ENCODE results near the gene PRAMEF17.
"Not testable (repeated sequence)": the region's sequence is repeated elsewhere in the genome, so short reads cannot be mapped to it uniquely, and the experiment has no call there.

The PRAMEF17 gene

GRCh38 chr1:13380380-13380779, 9.1 kb upstream of the PRAMEF17 start:
- H3K27me3 ChIP-seq (ENCODE audit: control insufficient read depth, insufficient read depth, low read length), result not testable (repeated sequence)

DNA sequence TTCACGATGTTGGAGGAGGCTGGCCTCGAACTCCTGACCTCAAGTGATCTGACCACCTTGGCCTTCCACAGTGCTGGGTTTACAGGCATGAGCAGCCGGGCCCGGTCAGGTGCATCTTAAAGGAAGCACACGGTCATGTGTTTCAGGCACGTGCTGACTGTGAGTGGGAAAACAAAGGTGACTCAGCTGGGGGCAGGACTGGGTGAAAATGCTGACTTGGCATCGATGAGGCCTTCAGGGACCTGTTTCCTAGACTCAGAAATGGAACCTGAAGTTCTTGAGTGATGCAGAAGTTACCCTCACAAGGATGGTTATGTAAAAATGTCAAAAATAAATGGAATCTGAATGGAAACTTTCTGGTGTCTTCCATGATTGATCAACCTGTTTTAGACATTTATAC, 3.6 kb downstream of the PRAMEF17 start:
- H3K27ac ChIP-seq (ENCODE audit: low read depth, low read length); H3K27me3 ChIP-seq (ENCODE audit: control insufficient read depth, insufficient read depth, low read length); H3K9ac ChIP-seq (ENCODE audit: low read length); H3K36me3 ChIP-seq (ENCODE audit: control insufficient read depth, insufficient read depth, low read length); H3K4me3 ChIP-seq (ENCODE audit: low read depth, low read length); H3K4me1 ChIP-seq (ENCODE audit: control insufficient read depth, insufficient read depth, low read length): not testable (repeated sequence)
- peaks cover 33% of the 10 kb centered on the region; the same call in 1 of the 2 replicates for H3K9me3 ChIP-seq (ENCODE audit: control insufficient read depth, insufficient read depth, low read depth, low read length)

More at GRCh38 chr1:13380380-13380779, 9.1 kb upstream of the PRAMEF17 start:
- not testable (repeated sequence) for H3K4me1 ChIP-seq (ENCODE audit: control insufficient read depth, insufficient read depth, low read length); H3K36me3 ChIP-seq (ENCODE audit: control insufficient read depth, insufficient read depth, low read length); H3K9ac ChIP-seq (ENCODE audit: low read length); H3K9me3 ChIP-seq (ENCODE audit: control insufficient read depth, insufficient read depth, low read depth, low read length); H3K27ac ChIP-seq (ENCODE audit: low read depth, low read length); H3K4me3 ChIP-seq (ENCODE audit: low read depth, low read length)

- peaks cover 30% of the 10 kb centered on the region; the same call in 1 of the 2 replicates for H3K9me3 ChIP-seq (ENCODE audit: control insufficient read depth, insufficient read depth, low read depth, low read length)
- not testable (repeated sequence) for H3K9ac ChIP-seq (ENCODE audit: low read length)
These were observed 5.3 kb downstream of the PRAMEF17 start for GRCh38 chr1:13394761-13395160.

GRCh38 chr1:13395311-13395710, 5.9 kb downstream of the PRAMEF17 start:
- H3K36me3 ChIP-seq (ENCODE audit: control insufficient read depth, insufficient read depth, low read length); H3K27me3 ChIP-seq (ENCODE audit: control insufficient read depth, insufficient read depth, low read length); H3K9ac ChIP-seq (ENCODE audit: low read length); H3K27ac ChIP-seq (ENCODE audit: low read depth, low read length); H3K4me3 ChIP-seq (ENCODE audit: low read depth, low read length); H3K4me1 ChIP-seq (ENCODE audit: control insufficient read depth, insufficient read depth, low read length): not testable (repeated sequence)
- peaks cover 26% of the 10 kb centered on the region; the same call in 1 of the 2 replicates for H3K9me3 ChIP-seq (ENCODE audit: control insufficient read depth, insufficient read depth, low read depth, low read length)

More at GRCh38 chr1:13394761-13395160, 5.3 kb downstream of the PRAMEF17 start:
- not testable (repeated sequence) for H3K4me1 ChIP-seq (ENCODE audit: control insufficient read depth, insufficient read depth, low read length); H3K27ac ChIP-seq (ENCODE audit: low read depth, low read length); H3K4me3 ChIP-seq (ENCODE audit: low read depth, low read length); H3K27me3 ChIP-seq (ENCODE audit: control insufficient read depth, insufficient read depth, low read length); H3K36me3 ChIP-seq (ENCODE audit: control insufficient read depth, insufficient read depth, low read length)

DNA sequence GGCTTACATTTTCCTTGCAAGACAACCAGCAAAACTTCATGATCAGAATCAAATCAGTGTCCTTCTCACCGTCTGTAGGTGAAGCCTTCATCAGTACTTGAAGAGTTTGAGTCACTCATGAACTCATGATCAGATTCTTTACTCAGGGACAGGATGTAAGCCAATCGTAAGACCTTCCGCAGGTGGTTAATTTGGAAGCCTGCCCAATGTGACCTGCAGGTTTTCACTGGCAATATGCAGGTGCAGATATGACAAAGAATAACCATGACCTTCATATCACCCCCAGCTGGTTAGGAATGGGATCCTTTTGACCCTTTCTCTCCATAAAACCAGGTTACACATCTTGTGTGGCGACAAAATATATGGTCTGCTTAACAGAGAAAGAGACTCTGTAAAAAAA, 18.4 kb downstream of the PRAMEF17 start:
- no peaks in the 10 kb centered on the region for H3K4me1 ChIP-seq (ENCODE audit: control insufficient read depth, insufficient read depth, low read length)
- H3K9ac ChIP-seq (ENCODE audit: low read length), result no peak overlapping the region
- H3K9me3 ChIP-seq (ENCODE audit: control insufficient read depth, insufficient read depth, low read depth, low read length), result peaks cover 12% of the 10 kb centered on the region; the same call in 1 of the 2 replicates
- H3K36me3 ChIP-seq (ENCODE audit: control insufficient read depth, insufficient read depth, low read length), result no peaks in the 10 kb centered on the region
- H3K4me3 ChIP-seq (ENCODE audit: low read depth, low read length), result no peak overlapping the region
- no peaks in the 10 kb centered on the region; the same call in 1 of the 2 replicates for H3K27me3 ChIP-seq (ENCODE audit: control insufficient read depth, insufficient read depth, low read length)
- H3K27ac ChIP-seq (ENCODE audit: low read depth, low read length), result no peak overlapping the region

DNA sequence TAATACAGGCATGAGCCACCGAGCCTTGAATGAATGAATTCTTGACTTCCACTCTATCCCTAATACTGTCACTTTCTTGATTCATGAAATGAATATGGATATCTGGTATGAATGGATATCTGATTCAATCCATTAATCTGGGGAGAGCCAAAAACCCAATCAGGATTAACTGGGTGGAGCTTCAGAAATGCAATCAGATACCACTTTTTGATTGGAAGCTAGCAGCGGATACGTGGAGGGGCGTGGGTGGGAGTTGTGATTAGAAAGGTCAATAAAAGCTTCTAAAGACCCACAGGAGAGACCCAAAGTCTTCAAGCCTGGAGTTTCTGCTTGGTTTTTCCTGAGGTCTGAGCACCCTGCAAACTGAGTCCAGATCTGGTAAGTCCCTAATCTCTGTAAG, 20.7 kb downstream of the PRAMEF17 start, which contains the start of gene PRAMEF20:
Gene PRAMEF20, plus strand, starts transcription at position 301 of the 400 bp plus-strand sequence. CDS start 5,905 bp downstream, outside the sequence.
- H3K27me3 ChIP-seq (ENCODE audit: control insufficient read depth, insufficient read depth, low read length); H3K4me3 ChIP-seq (ENCODE audit: low read depth, low read length); H3K9ac ChIP-seq (ENCODE audit: low read length); H3K4me1 ChIP-seq (ENCODE audit: control insufficient read depth, insufficient read depth, low read length); H3K36me3 ChIP-seq (ENCODE audit: control insufficient read depth, insufficient read depth, low read length); H3K27ac ChIP-seq (ENCODE audit: low read depth, low read length): not testable (repeated sequence)
- H3K9me3 ChIP-seq (ENCODE audit: control insufficient read depth, insufficient read depth, low read depth, low read length), result peaks cover 12% of the 10 kb centered on the region; the same call in 1 of the 2 replicates

GRCh38 chr1:13430495-13430894, 41.1 kb downstream of the PRAMEF17 start:
- no peaks in the 10 kb centered on the region for H3K36me3 ChIP-seq (ENCODE audit: control insufficient read depth, insufficient read depth, low read length)
- H3K9ac ChIP-seq (ENCODE audit: low read length), result no peak overlapping the region
- peaks cover 47% of the 10 kb centered on the region for H3K9me3 ChIP-seq (ENCODE audit: control insufficient read depth, insufficient read depth, low read depth, low read length)

DNA sequence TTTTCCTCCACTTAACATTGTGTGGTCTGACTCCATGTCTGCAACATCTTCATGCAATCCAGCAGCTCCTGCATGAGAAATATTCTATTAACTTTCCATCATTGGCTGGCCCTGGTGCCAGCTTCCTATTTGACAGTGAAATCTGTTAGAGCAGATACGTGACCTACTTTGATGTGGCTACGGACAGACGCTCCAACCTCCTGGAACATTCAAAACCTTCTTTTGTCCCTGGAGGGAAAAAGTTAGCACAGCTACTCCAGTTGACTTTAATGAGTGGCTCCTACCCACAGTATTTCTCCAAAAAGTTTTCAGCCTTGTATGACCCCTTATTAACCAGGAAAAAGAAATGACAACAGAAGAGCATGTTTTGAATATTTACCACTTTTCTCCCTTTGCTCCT, 42.8 kb downstream of the PRAMEF17 start:
- no peaks in the 10 kb centered on the region for H3K36me3 ChIP-seq (ENCODE audit: control insufficient read depth, insufficient read depth, low read length)
- H3K9me3 ChIP-seq (ENCODE audit: control insufficient read depth, insufficient read depth, low read depth, low read length), result peaks cover 46% of the 10 kb centered on the region
- H3K27me3 ChIP-seq (ENCODE audit: control insufficient read depth, insufficient read depth, low read length), result no peaks in the 10 kb centered on the region
- H3K4me3 ChIP-seq (ENCODE audit: low read depth, low read length), result no peak overlapping the region
- no peak overlapping the region for H3K9ac ChIP-seq (ENCODE audit: low read length)
- H3K4me1 ChIP-seq (ENCODE audit: control insufficient read depth, insufficient read depth, low read length), result no peaks in the 10 kb centered on the region
- no peak overlapping the region for H3K27ac ChIP-seq (ENCODE audit: low read depth, low read length)

More at GRCh38 chr1:13430495-13430894, 41.1 kb downstream of the PRAMEF17 start:
- Histone ChIP-seq H3K4me3 (ENCODE audit: low read depth, low read length) (no peak overlapping the region), H3K27me3 (ENCODE audit: control insufficient read depth, insufficient read depth, low read length) (no peaks in the 10 kb centered on the region), H3K27ac (ENCODE audit: low read depth, low read length) (no peak overlapping the region), H3K4me1 (ENCODE audit: control insufficient read depth, insufficient read depth, low read length) (no peaks in the 10 kb centered on the region)

GRCh38 chr1:13433694-13434358, 44.4 kb downstream of the PRAMEF17 start:
- H3K4me1 ChIP-seq (ENCODE audit: control insufficient read depth, insufficient read depth, low read length); H3K27me3 ChIP-seq (ENCODE audit: control insufficient read depth, insufficient read depth, low read length); H3K4me3 ChIP-seq (ENCODE audit: low read depth, low read length); H3K36me3 ChIP-seq (ENCODE audit: control insufficient read depth, insufficient read depth, low read length); H3K27ac ChIP-seq (ENCODE audit: low read depth, low read length); H3K9ac ChIP-seq (ENCODE audit: low read length): not testable (repeated sequence)
- H3K9me3 ChIP-seq (ENCODE audit: control insufficient read depth, insufficient read depth, low read depth, low read length), result peaks cover 44% of the 10 kb centered on the region

GRCh38 chr1:13435458-13435857, 46.0 kb downstream of the PRAMEF17 start:
- no peak overlapping the region for H3K27ac ChIP-seq (ENCODE audit: low read depth, low read length)
- no peak overlapping the region for H3K4me3 ChIP-seq (ENCODE audit: low read depth, low read length)
- no peaks in the 10 kb centered on the region for H3K36me3 ChIP-seq (ENCODE audit: control insufficient read depth, insufficient read depth, low read length)
- H3K9ac ChIP-seq (ENCODE audit: low read length), result no peak overlapping the region
- no peaks in the 10 kb centered on the region for H3K4me1 ChIP-seq (ENCODE audit: control insufficient read depth, insufficient read depth, low read length)
- H3K9me3 ChIP-seq (ENCODE audit: control insufficient read depth, insufficient read depth, low read depth, low read length), result peaks cover 37% of the 10 kb centered on the region
- H3K27me3 ChIP-seq (ENCODE audit: control insufficient read depth, insufficient read depth, low read length), result no peaks in the 10 kb centered on the region

- not testable (repeated sequence) for H3K9ac ChIP-seq (ENCODE audit: low read length); H3K4me3 ChIP-seq (ENCODE audit: low read depth, low read length); H3K4me1 ChIP-seq (ENCODE audit: control insufficient read depth, insufficient read depth, low read length); H3K27ac ChIP-seq (ENCODE audit: low read depth, low read length); H3K27me3 ChIP-seq (ENCODE audit: control insufficient read depth, insufficient read depth, low read length); H3K36me3 ChIP-seq (ENCODE audit: control insufficient read depth, insufficient read depth, low read length)
- H3K9me3 ChIP-seq (ENCODE audit: control insufficient read depth, insufficient read depth, low read depth, low read length), result peaks cover 19% of the 10 kb centered on the region; the same call in 1 of the 2 replicates
These were observed 49.8 kb downstream of the PRAMEF17 start for GRCh38 chr1:13439104-13439783.
